ENCODE data around the gene ANTXRL.

ANTXRL gene

DNA sequence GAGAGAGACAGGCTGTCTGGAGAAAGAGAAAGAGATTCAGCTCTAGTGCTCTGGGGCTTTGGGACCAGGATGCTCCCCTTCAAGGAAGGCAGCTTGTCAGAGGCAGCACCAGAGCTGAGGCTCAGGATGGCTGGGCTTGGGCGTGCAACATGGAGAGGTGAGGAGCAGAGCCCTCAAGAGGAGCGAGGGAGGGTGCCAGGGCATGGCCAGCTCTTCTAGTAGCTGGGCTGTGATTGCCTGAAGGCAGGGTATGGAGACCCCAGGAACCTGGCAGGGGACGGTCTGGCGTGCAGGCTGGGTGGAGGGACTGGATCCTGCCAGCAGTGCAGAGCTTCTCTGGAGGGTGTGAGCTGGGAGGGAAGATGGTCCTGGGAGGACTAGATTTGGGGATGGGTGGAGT, 40.2 kb downstream of the ANTXRL start:
- TF ChIP-seq, protein P1, sequence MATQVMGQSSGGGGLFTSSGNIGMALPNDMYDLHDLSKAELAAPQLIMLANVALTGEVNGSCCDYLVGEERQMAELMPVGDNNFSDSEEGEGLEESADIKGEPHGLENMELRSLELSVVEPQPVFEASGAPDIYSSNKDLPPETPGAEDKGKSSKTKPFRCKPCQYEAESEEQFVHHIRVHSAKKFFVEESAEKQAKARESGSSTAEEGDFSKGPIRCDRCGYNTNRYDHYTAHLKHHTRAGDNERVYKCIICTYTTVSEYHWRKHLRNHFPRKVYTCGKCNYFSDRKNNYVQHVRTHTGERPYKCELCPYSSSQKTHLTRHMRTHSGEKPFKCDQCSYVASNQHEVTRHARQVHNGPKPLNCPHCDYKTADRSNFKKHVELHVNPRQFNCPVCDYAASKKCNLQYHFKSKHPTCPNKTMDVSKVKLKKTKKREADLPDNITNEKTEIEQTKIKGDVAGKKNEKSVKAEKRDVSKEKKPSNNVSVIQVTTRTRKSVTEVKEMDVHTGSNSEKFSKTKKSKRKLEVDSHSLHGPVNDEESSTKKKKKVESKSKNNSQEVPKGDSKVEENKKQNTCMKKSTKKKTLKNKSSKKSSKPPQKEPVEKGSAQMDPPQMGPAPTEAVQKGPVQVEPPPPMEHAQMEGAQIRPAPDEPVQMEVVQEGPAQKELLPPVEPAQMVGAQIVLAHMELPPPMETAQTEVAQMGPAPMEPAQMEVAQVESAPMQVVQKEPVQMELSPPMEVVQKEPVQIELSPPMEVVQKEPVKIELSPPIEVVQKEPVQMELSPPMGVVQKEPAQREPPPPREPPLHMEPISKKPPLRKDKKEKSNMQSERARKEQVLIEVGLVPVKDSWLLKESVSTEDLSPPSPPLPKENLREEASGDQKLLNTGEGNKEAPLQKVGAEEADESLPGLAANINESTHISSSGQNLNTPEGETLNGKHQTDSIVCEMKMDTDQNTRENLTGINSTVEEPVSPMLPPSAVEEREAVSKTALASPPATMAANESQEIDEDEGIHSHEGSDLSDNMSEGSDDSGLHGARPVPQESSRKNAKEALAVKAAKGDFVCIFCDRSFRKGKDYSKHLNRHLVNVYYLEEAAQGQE (IDR thresholded peaks at IDR 0.05; ENCODE audit: insufficient read depth in 1 of 2, low read depth in 2 of 2, low read length in 2 of 2): no peak
- TF ChIP-seq TAF1 (IDR thresholded peaks at IDR 0.05; ENCODE audit: borderline replicate concordance, insufficient read depth, low read length) (no peak), FOXP2 (optimal IDR thresholded peaks at IDR 0.05; ENCODE audit: borderline replicate concordance, extremely low read depth, extremely low read length, insufficient read depth) (no peak), SIN3A (IDR thresholded peaks at IDR 0.05; ENCODE audit: borderline replicate concordance, insufficient read depth, low read length) (no peak), POLR2AphosphoS5 (IDR thresholded peaks at IDR 0.05; ENCODE audit: low read depth, low read length) (no peak)

DNA sequence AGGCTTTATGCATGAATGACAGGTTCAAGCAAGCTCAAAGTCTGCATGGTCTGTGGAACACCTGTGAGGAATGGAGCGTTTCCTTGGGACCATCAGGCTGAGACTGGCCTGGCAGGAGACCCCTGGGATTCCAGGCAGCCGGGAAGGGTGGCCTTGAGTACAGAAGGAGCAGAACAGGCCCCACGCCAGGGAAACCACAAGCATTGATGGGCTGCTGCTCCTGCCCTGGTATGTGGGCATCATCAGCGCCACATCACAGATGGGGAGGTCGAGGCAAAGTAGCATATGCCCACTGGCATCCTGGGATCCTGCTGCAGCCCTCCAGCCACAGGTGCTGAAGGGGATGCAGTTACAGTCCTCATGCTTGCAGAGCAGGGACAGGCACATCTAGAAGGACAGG, 40.9 kb downstream of the ANTXRL start:
- TF ChIP-seq POLR2AphosphoS5 (IDR thresholded peaks at IDR 0.05; ENCODE audit: low read depth, low read length): no peak
- no peak for TF ChIP-seq SIN3A (IDR thresholded peaks at IDR 0.05; ENCODE audit: borderline replicate concordance, insufficient read depth, low read length)
- TF ChIP-seq FOXP2 (optimal IDR thresholded peaks at IDR 0.05; ENCODE audit: borderline replicate concordance, extremely low read depth, extremely low read length, insufficient read depth): no peak
- TF ChIP-seq TAF1 (IDR thresholded peaks at IDR 0.05; ENCODE audit: borderline replicate concordance, insufficient read depth, low read length): no peak

DNA sequence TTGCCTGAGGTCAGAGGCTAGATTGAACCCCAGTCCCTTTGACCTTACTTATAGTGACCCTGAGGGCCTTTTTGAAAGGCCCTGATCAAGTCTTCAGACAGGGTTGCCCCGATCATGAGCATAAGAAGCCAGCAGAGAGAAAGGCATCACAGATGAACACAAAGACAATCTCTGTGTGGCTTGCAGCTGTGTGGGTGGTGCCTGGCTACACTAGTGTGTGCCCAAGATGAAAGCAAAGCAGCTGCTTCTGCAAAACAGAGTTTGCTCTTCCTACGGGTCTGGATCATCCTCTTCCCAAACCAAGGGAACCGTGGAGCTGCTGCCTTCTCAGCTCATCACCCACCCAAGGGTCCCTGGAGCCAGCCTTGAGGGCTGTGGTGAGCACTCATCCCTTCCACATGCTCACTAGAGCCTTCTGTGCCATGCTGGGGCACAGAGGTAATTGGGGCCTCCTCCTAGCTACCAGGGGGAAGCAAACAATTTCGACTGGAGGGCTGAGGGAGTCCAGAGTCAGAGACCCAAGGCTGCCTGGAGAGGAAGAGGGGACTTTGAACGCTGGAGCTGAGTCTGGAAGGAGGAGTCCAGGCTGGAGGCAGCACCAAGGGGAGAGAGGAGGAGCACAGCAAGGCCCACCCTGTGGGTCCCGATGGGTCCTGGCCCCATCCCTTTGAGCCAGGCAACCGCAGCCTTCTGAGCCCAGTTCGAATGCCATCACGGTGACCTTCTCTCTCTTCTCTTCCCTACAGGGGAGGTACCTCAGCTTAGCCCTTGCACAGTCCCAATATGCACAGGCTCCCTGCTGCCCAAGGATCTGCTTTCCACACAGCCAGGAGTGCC, 42.3 kb downstream of the ANTXRL start:
- TF ChIP-seq, protein P1 (IDR thresholded peaks at IDR 0.05; ENCODE audit: insufficient read depth in 1 of 2, low read depth in 2 of 2, low read length in 2 of 2): no peak
- no peak for TF ChIP-seq POLR2AphosphoS5 (IDR thresholded peaks at IDR 0.05; ENCODE audit: low read depth, low read length)
- no peak for TF ChIP-seq SIN3A (IDR thresholded peaks at IDR 0.05; ENCODE audit: borderline replicate concordance, insufficient read depth, low read length)
- TF ChIP-seq TAF1 (IDR thresholded peaks at IDR 0.05; ENCODE audit: borderline replicate concordance, insufficient read depth, low read length): no peak
- TF ChIP-seq FOXP2 (optimal IDR thresholded peaks at IDR 0.05; ENCODE audit: borderline replicate concordance, extremely low read depth, extremely low read length, insufficient read depth): no peak

- TF ChIP-seq SIN3A (IDR thresholded peaks at IDR 0.05; ENCODE audit: borderline replicate concordance, insufficient read depth, low read length) (no peak), TAF1 (IDR thresholded peaks at IDR 0.05; ENCODE audit: borderline replicate concordance, insufficient read depth, low read length) (no peak), POLR2AphosphoS5 (IDR thresholded peaks at IDR 0.05; ENCODE audit: low read depth, low read length) (no peak), FOXP2 (optimal IDR thresholded peaks at IDR 0.05; ENCODE audit: borderline replicate concordance, extremely low read depth, extremely low read length, insufficient read depth) (no peak)
- TF ChIP-seq, protein P1 (IDR thresholded peaks at IDR 0.05; ENCODE audit: insufficient read depth in 1 of 2, low read depth in 2 of 2, low read length in 2 of 2): no peak
Observed at GRCh38 chr10:46329690-46330016, 42.9 kb downstream of the ANTXRL start.

GRCh38 chr10:46330894-46331293, 44.1 kb downstream of the ANTXRL start:
- no peak for TF ChIP-seq SIN3A (IDR thresholded peaks at IDR 0.05; ENCODE audit: borderline replicate concordance, insufficient read depth, low read length)
- TF ChIP-seq, protein P1 (IDR thresholded peaks at IDR 0.05; ENCODE audit: insufficient read depth in 1 of 2, low read depth in 2 of 2, low read length in 2 of 2): no peak
- no peak for TF ChIP-seq TAF1 (IDR thresholded peaks at IDR 0.05; ENCODE audit: borderline replicate concordance, insufficient read depth, low read length)
- TF ChIP-seq FOXP2 (optimal IDR thresholded peaks at IDR 0.05; ENCODE audit: borderline replicate concordance, extremely low read depth, extremely low read length, insufficient read depth): no peak
- TF ChIP-seq POLR2AphosphoS5 (IDR thresholded peaks at IDR 0.05; ENCODE audit: low read depth, low read length): no peak
